ENCODE data around the gene AIF1L. TPM values are rescaled to one million over a fixed set of nuclear protein-coding genes. Genes with fewer than 3 reads are reported as not detected.
"Not testable (repeated sequence)": the region's sequence is repeated elsewhere in the genome, so short reads cannot be mapped to it uniquely, and the experiment has no call there.

Gene AIF1L
- total RNA-seq, 2 donors from 2014 or later, result 22.0 to 31.1 TPM

DNA sequence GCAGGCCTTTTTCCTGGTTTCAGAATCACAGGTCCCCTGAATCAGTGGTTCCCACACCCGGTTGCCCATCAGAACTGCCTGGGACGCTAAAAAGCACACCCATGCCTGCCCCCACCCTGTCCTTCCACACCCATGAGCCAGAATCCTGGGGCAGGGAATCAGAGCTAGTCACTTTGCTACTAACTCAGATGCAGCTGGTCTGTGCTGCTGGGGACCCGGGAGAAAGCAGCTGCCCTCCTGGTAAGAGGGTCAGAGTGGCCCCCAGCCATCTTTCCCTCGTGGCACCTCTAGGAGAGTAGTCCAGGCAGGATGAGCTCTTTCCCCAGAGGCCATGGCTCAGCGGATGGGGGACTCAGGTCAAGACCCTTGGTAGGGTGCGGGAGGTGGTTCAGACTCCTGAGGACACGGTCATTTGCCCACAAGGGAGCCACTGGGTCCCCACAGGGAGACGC, 17.8 kb downstream of the AIF1L start:
- ATAC-seq (no peak), DNase-seq (no peak)
- intact Hi-C loops (cut with DNase I), result no loop called here

DNA sequence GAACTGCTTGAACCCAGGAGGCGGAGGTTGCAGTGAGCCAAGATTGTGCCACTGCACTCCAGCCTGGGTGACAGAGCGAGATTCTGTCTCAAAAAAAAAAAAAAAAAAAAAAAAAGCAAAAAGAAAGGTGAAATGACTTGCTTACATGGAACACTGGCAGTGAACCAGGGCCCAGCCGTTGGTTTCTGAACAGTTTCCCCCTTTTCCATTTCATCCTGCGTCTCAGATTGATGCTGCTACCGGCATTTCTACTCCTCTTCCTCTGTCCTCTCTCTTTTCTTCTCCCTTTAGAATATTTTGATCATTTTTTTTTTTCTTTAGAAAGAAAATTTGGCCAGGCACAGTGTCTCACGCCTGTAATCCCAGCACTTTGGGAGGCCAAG, 19.0 kb downstream of the AIF1L start:
- ATAC-seq; DNase-seq; intact Hi-C loops (cut with DNase I): not testable (repeated sequence)

DNA sequence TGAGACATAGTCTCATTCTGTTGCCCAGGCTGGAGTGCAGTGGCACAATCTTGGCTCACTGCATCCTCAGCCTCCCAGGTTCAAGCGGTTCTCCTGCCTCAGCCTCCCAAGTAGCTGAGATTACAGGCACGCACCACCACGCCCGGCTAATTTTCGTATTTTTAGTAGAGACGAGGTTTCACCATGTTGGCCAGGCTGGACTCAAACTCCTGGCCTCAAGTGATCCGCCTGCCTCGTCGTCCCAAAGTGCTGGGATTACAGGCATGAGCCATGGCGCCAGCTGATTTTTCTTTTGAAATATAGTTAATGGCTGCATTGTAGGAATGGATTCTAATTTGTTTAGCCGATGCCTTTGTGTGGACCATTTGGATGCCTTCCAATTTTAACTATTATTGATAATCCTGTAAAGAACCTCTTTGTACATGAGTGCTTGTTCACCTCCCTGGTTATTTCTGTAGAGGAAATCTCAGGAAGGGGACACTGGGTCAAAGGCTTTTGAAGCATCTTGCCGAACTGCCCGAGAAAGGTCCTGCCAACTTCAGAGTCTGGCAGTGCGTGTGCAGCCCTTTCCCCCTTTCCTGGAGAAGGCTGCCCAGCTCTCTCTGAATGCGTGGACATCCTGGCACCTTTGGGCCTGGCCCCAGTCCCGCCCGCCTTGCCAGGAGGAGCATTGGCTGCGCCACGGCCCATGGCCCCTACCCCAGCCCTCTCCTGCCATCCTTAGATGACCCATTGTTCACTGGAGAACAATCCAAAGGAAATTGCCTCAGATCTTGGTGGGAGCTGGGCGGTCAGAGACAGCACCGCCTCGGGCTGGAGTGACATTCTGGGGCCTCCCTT, 20.2 kb downstream of the AIF1L start:
- DNase-seq (peak; percentile 71), ATAC-seq (peak; percentile 66 to 80)
- intact Hi-C loops (cut with DNase I), result no loop called here

DNA sequence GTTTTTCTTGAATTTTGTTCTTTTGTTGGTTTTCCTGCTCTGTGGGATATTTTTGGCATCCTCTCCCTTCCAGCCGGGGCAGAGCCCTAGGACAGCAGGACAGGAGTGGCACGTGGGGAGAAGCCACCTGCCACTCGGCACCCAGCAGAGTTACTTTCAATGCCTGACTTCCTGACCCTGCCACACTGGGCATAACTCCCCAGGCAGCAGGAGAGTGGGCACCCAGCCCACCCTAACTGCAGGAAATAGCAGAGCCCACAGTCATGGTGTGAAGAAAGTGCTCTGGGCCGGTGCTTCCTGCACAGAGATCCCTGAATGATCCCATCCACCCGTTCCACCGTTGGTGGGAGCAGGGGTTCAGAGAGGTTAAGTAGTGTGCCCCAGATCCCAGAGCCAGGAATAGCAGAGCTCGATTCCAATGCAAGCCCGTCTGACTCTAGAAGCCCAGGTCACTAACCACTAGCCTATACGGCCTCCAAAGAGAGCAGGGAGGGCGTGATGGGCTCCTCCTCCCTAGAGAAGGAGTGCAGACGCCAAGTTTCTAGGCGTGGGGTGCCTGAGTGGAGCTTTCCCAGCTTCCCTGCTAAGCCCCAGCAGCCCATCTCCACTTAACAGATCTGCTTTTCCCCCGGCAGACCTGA, 20.9 kb downstream of the AIF1L start:
- DNase-seq (peak; percentile 56), ATAC-seq (peak; percentile 64 to 67)
- intact Hi-C loops (cut with DNase I), result no loop called here

DNA sequence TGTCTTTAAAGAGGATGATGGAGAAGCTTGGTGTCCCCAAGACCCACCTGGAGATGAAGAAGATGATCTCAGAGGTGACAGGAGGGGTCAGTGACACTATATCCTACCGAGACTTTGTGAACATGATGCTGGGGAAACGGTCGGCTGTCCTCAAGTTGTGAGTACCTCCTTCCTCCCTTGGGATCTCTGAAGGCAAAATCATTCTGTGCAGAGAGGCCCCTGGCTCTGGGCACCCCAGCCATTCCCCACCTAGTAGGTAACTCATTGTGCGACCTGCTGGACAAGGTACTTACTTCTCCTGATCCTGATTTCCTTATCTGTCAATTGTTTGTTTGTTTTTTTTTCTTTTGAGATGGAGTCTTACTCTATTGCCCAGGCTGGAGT, 21.4 kb downstream of the AIF1L start:
- no peak for DNase-seq

DNA sequence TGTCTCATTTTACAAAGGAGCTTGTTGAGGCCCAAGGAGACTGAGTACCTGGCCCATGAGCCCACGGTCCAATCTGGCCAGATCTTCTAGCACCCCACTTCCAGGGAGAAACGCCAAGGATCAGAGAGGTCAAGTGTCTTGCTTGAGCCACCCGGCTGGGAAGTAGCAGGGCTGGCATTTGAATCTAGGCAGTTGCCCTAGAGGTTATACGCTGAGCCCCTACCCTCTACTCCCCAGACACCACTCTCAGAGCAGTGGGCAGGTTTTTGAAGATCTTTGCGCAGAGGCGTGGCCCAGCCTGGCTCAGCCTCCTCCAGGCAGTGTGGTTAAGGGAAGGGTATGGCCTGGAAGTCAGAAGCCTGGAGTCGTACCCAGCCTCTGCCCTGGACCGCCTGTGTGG, 23.3 kb downstream of the AIF1L start:
- no peak for DNase-seq
- ATAC-seq, result no peak
- intact Hi-C loops (cut with DNase I), result no loop called here

More for the DNA sequence above, 21.4 kb downstream of the AIF1L start:
- intact Hi-C loops (cut with DNase I), result no loop called here
- ATAC-seq, result no peak

DNA sequence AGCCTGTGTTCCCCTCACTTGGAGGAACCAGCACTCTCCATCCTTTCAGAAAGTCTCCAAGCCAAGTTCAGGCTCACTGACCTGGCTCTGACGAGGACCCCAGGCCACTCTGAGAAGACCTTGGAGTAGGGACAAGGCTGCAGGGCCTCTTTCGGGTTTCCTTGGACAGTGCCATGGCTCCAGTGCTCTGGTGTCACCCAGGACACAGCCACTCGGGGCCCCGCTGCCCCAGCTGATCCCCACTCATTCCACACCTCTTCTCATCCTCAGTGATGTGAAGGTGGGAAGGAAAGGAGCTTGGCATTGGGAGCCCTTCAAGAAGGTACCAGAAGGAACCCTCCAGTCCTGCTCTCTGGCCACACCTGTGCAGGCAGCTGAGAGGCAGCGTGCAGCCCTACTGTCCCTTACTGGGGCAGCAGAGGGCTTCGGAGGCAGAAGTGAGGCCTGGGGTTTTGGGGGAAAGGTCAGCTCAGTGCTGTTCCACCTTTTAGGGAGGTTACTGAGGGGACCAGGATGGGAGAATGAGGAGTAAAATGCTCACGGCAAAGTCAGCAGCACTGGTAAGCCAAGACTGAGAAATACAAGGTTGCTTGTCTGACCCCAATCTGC, 24.4 kb downstream of the AIF1L start:
- ATAC-seq (no peak), DNase-seq (no peak)
- intact Hi-C loops (cut with DNase I), result no loop called here

DNA sequence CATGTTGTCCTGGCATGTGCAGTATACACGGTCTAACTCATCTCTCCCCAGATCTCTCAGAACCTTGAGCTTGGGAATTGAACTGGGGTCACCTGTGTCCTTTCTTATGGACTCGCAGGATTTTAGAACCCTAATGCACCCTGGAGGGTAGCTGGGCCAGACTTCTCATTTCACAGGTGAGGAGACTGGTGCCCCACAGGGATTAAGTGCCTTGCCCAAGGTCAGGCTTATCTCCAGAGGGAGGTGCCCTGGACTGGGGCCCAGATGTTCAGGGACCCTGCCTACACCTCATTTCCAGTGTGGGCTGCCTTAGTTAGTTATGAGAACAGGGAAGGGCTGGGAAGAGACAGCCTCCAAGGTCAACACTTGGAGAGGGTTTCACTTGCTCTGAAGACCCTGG, 25.0 kb downstream of the AIF1L start:
- intact Hi-C loops (cut with DNase I), result no loop called here
- ATAC-seq, result no peak
- no peak for DNase-seq

DNA sequence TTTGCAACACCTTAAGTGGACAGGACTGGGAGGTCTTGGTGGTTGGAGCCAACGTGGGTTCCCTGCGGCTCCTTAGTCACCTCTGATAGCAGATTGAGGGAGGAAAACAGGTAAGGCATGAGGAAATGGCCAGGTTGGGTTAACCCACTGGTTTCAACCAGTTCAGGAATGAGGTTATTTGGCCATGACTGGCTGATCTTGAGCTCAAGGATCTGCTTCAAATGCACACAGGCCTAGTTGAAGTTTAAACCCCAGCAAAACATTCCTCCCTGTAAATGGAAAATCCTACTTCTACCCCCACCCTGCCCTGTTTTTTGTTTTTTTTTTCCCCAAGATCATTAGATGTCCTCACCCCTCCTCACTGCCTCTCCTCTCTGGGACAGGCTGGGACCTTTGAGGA, 25.8 kb downstream of the AIF1L start:
- no peak for DNase-seq
- ATAC-seq, result no peak

DNA sequence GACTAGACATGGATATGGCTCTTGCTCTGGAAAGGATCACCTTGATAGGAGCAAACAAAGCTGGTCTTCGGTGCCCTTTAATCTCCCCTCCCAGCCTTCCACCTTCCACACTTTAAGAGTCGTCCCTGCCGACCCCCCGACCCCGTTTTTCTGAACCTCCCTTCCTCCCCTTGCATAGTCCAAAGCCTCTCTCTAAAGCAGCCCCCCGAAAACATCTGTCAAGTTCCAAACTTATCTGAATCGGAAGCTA, 28.6 kb downstream of the AIF1L start:
- intact Hi-C loops (cut with DNase I), result loop anchor here in 1 of 2 donors (5.0 kb wide), 1 partner anchor 58 kb away; no protein-coding TSS in a partner anchor

More for the DNA sequence above, 25.8 kb downstream of the AIF1L start:
- intact Hi-C loops (cut with DNase I), result no loop called here

DNA sequence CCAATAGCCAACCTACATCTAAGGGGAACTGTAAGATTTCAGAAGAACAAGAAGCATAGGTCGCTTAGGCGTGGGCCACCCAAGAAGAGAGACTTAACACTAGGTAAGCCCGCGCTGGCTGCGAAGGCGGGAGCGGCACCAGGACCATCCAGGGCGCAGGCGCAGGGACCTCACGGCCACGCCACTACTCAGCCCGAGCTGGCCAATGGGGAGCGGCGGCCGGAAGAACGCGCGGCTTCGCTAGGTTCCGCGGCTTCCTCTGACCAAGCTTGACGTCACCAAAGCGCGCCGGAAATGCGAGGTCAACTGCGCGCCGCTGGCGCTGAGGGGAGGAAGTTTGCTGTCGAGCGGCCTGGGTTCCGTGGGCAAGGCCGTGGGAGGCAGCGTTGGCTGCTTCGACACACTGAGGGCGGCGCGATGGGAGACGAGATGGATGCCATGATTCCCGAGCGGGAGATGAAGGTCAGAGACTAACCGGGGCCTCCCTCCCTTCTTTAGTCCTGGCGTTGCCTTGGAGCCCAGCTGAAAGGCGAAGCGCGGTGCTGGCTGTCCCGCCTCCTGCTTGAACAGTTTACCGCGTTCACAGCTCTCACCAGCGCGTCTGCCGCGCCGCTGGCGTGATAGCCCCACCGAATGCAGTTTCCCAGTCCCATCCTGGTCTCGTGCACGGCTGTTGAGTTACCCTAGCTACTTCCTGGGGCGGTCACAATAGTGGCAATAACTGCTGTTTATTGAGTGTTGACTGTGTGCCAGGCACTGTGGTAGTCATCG, 29.1 kb downstream of the AIF1L start, which contains the start of gene NUP214:
TSS of gene NUP214 (plus strand) at position 299 of the 771 bp plus-strand sequence. CDS start at position 418, 119 bp downstream.
- peak; percentile 100 for ATAC-seq
- intact Hi-C loops (cut with DNase I), result loop anchor here in 1 of 2 donors (5.0 kb wide), 1 partner anchor 58 kb away; no protein-coding TSS in a partner anchor

More for the DNA sequence above, 28.6 kb downstream of the AIF1L start:
- DNase-seq (no peak), ATAC-seq (peak in 1 of 2 donors; percentile 3)

DNA sequence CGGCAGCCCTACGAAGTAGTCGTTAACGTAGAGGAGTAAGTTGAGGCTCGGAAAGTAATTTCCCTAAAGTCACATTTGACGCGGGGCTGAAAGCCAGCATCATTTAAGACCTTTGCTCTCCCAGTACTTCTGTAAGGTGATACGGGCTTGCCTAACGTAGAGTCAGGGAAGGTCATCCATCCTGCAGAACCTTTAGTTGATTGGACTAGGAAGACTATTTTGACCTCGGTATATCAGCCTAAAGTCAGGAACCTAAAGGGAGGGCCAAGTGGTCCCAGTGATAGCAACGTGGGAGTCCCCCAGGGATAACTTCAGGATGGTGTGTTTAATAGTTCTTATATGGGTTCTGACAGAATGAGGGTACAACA, 29.7 kb downstream of the AIF1L start:
- intact Hi-C loops (cut with DNase I), result loop anchor here in 1 of 2 donors (5.0 kb wide), 1 partner anchor 59 kb away; no protein-coding TSS in a partner anchor
- peak in 1 of 2 donors; percentile 1 for ATAC-seq
- DNase-seq, result no peak

More for the DNA sequence above, 29.1 kb downstream of the AIF1L start, which contains the start of gene NUP214:
- peak; percentile 99 for DNase-seq

DNA sequence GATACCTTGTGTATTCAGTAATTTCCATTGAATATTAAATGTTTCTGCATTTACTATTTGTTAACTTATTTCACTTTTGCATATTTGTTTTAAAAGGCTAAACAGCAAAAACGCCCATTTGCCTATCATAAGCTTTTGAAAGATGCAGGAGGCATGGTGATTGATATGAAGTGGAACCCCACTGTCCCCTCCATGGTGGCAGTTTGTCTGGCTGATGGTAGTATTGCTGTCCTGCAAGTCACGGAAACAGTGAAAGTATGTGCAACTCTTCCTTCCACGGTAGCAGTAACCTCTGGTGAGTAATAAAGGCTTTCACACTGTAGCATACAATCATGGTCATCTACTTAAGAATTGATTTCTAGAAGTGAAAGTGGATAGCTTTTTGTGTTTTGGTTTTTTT, 32.9 kb downstream of the AIF1L start:
- no peak for ATAC-seq
- intact Hi-C loops (cut with DNase I), result loop anchor here in 1 of 2 donors (5.0 kb wide), 1 partner anchor 62 kb away; no protein-coding TSS in a partner anchor

DNA sequence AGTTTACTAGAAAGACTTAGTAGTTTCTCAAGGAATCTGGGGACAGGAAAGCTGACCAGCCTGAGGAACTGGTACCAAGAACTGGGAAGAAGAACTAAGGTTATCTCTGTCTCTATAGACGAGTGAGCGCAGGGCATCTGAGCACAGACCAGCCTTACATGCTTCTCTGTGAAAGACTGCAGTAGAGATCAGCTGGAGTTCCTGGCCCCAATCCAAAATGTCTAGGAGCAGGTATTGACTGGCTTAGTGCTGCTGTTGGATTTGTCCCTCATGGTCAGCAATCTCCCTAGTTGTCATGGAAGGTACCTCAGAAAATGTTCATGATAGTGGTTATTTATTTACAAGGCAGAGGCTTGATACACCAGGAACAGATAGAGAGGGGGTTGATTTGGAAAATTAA, 42.3 kb downstream of the AIF1L start:
- no peak for ATAC-seq
- intact Hi-C loops (cut with DNase I), result no loop called here

More for the DNA sequence above, 32.9 kb downstream of the AIF1L start:
- no peak for DNase-seq

DNA sequence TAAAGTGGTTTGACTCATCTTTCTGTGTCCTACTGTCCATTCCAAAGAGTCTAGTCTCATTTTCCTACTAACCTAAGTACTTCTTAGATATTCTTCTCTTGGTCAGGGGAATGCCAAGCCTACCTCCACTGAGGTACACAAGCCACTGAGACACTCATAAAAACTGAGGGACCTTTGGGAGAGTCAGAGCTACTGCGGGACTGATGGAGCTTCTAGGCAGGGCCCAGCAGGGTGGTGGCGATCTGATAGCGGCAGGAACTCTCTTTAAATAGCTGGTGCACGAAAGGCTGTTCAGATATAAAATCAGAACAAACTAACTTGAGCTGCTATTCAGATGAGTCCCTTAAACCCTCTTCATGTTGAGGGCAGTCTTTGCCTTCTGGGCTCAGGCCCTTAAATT, 43.8 kb downstream of the AIF1L start:
- ATAC-seq (no peak), DNase-seq (no peak)
- intact Hi-C loops (cut with DNase I), result loop anchor here in 1 of 2 donors (10.0 kb wide), 1 partner anchor 315 kb away; no protein-coding TSS in a partner anchor

More for the DNA sequence above, 42.3 kb downstream of the AIF1L start:
- no peak for DNase-seq

DNA sequence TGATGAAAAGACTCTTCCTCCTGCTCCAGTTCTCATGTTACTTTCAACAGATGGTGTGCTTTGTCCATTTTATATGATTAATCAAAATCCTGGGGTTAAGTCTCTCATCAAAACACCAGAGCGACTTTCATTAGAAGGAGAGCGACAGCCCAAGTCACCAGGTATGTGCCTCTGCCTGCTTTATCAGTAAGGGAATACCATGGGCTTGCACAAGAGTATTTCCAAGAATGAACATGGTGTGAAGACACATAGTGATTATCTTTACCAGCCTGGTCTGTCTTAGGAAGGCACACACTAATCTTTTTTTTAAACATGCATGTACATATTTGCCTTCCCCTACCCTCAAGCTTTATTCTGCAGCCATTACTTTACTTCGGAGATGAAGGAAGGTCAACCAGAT, 44.2 kb downstream of the AIF1L start:
- intact Hi-C loops (cut with DNase I), result loop anchor here in 1 of 2 donors (10.0 kb wide), 1 partner anchor 314 kb away; no protein-coding TSS in a partner anchor
- DNase-seq, result no peak
- ATAC-seq, result no peak

DNA sequence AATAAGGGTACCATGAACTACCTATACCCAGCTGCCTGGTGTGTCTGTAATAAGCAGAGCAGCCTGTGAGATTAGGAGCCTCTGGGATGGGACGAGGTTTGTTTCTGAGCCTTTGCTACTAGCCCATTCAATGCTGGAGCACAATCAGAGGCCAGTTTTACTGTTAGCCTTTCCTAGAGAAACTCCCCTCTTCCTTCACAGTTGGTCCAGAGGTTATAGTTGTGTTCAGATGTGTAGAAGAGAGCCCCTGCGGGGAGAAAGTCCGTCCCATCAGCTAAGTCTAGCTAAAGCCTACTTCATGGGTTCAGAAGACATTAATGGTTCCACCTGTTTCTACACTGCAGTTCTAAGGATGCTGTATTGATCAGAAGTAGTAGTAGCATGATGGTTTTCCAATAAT, 45.8 kb downstream of the AIF1L start:
- intact Hi-C loops (cut with DNase I), result loop anchor here in 1 of 2 donors (10.0 kb wide), 1 partner anchor 313 kb away; no protein-coding TSS in a partner anchor
- DNase-seq (no peak), ATAC-seq (no peak)

DNA sequence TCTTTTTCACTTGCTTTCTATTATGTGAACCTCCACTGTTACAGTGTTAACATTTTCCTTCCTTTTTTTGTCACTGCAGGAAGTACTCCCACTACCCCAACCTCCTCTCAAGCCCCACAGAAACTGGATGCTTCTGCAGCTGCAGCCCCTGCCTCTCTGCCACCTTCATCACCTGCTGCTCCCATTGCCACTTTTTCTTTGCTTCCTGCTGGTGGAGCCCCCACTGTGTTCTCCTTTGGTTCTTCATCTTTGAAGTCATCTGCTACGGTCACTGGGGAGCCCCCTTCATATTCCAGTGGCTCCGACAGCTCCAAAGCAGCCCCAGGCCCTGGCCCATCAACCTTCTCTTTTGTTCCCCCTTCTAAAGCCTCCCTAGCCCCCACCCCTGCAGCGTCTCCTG, 47.9 kb downstream of the AIF1L start:
- ATAC-seq, result no peak
- intact Hi-C loops (cut with DNase I), result loop anchor here in 1 of 2 donors (10.0 kb wide), 1 partner anchor 311 kb away; no protein-coding TSS in a partner anchor
- no peak for DNase-seq

DNA sequence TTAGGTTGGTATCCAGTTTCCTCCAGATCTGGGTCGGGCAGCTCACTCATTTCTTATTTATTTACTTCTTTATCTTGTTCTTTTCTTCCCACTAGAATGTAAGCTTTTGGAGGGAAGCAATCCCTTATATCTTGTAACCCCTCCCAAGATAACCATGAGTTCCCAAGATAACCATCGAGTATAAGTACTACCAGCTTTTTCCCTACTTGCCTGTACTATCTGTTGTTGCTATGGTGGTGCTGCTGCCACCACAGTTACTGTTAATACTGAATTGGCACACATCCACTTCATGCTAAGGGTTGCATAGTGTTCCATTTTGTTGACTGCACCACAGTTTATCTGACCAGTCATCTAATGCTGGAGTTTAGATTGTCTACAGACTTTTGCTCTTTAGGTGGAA, 48.9 kb downstream of the AIF1L start:
- intact Hi-C loops (cut with DNase I), result loop anchor here in 1 of 2 donors (10.0 kb wide), 1 partner anchor 310 kb away; no protein-coding TSS in a partner anchor
- no peak for ATAC-seq
- DNase-seq, result no peak
